ENCODE data around the gene IL7R.

DNA sequence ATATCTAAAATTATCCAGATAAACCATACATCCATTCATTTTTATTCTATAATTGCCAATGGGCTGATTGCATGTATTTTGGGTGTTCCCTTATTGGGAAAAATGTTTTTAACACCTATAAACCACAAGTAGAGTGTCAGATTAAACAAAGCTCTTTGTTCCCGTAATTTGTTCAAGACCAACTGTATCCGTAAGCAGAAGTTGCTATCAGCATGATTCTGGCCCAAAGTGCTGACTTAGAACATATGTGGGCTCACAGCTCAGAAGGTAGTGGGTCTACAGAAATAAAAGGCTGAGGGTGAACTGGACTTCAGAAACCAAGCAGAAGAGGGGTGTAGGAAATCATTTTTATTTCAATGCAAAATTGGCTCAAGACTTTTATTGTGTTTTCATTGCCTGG lies 23.5 kb upstream of the IL7R start:
- TF ChIP-seq POLR2AphosphoS5 (IDR thresholded peaks at IDR 0.05; ENCODE audit: low read depth, low read length), result no peak
- TF ChIP-seq POLR2A (IDR thresholded peaks at IDR 0.05; ENCODE audit: low read depth, low read length), result no peak

Data from GM12892 (cell line).